ENCODE results near the gene PLXNB3. TPM values are rescaled to one million over a fixed set of nuclear protein-coding genes. Genes with fewer than 3 reads are reported as not detected.

The PLXNB3 gene
- 10 to 100 TPM; 40.8 to 52.2 TPM for total RNA-seq

GRCh38 chrX:153763989-153764755 lies at the start of gene PLXNB3:
Gene PLXNB3, plus strand, starts transcription at chrX:153764249. Its CDS starts 1,287 bp downstream, at chrX:153765536.
- TF ChIP-seq, protein P1, sequence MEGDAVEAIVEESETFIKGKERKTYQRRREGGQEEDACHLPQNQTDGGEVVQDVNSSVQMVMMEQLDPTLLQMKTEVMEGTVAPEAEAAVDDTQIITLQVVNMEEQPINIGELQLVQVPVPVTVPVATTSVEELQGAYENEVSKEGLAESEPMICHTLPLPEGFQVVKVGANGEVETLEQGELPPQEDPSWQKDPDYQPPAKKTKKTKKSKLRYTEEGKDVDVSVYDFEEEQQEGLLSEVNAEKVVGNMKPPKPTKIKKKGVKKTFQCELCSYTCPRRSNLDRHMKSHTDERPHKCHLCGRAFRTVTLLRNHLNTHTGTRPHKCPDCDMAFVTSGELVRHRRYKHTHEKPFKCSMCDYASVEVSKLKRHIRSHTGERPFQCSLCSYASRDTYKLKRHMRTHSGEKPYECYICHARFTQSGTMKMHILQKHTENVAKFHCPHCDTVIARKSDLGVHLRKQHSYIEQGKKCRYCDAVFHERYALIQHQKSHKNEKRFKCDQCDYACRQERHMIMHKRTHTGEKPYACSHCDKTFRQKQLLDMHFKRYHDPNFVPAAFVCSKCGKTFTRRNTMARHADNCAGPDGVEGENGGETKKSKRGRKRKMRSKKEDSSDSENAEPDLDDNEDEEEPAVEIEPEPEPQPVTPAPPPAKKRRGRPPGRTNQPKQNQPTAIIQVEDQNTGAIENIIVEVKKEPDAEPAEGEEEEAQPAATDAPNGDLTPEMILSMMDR (IDR thresholded peaks at IDR 0.05): peak; percentile 75
- peak; percentile 28 for ATAC-seq (ENCODE audit: insufficient number of reproducible peaks, low FRiP score, low read depth)
- Histone ChIP-seq H3K27me3 (replicated peaks; ENCODE audit: insufficient read depth) (no peaks in the 10 kb centered on the region), H3K27ac (peak within 1 kb of the TSS in 1 of 2 donors; percentile 74), H3K9me3 (no peaks in the 10 kb centered on the region), H3K4me1 (ENCODE audit: control insufficient read depth in 1 of 2, low read depth in 2 of 2) (peaks cover 0 to 8% of the 10 kb centered on the region in 2 donors), H3K4me3 (peak within 1 kb of the TSS; percentile 68), H3K36me3 (no peaks in the 10 kb centered on the region)
- DNase-seq (ENCODE audit: low spot score): peak; percentile 33

DNA sequence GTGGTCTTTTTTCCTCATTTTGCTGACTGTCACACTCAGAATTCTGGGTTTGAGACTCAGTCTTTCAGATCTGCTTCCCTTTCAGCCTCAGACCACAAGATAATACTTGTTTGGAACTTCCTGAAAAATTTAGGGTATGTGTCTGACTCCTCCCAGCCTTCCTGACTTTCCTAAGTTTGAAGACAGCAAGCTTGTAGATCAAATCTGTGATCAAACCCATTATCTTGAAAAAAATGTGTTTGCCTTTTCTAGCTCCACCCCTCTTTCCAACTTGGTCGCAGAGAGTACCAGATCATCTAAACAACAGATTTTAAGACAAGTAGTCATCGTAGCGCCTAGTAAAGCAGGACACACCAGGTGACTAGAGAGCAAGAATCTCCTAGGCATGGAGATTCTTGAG lies 49.8 kb upstream of the PLXNB3 start:
- H3K27ac ChIP-seq: no peak overlapping the region
- no peak for DNase-seq (ENCODE audit: low spot score)
- no peaks in the 10 kb centered on the region for H3K27me3 ChIP-seq (replicated peaks; ENCODE audit: insufficient read depth)
- peaks cover 18% of the 10 kb centered on the region for H3K36me3 ChIP-seq
- no peak for ATAC-seq (ENCODE audit: insufficient number of reproducible peaks, low FRiP score, low read depth)
- H3K4me1 ChIP-seq (ENCODE audit: control insufficient read depth in 1 of 2, low read depth in 2 of 2): no peaks in the 10 kb centered on the region
- no peak overlapping the region for H3K4me3 ChIP-seq
- TF ChIP-seq, protein P1 (IDR thresholded peaks at IDR 0.05): no peak
- H3K9me3 ChIP-seq: no peaks in the 10 kb centered on the region

GRCh38 chrX:153717445-153717844 lies 46.6 kb upstream of the PLXNB3 start:
- Histone ChIP-seq H3K4me1 (ENCODE audit: control insufficient read depth in 1 of 2, low read depth in 2 of 2) (peaks cover 1 to 4% of the 10 kb centered on the region in 2 donors), H3K9me3 (no peaks in the 10 kb centered on the region), H3K4me3 (no peak overlapping the region), H3K27ac (no peak overlapping the region), H3K27me3 (replicated peaks; ENCODE audit: insufficient read depth) (no peaks in the 10 kb centered on the region), H3K36me3 (peaks cover 23% of the 10 kb centered on the region)
- ATAC-seq (ENCODE audit: insufficient number of reproducible peaks, low FRiP score, low read depth) (no peak), DNase-seq (ENCODE audit: low spot score) (no peak)
- TF ChIP-seq, protein P1 (IDR thresholded peaks at IDR 0.05): no peak

DNA sequence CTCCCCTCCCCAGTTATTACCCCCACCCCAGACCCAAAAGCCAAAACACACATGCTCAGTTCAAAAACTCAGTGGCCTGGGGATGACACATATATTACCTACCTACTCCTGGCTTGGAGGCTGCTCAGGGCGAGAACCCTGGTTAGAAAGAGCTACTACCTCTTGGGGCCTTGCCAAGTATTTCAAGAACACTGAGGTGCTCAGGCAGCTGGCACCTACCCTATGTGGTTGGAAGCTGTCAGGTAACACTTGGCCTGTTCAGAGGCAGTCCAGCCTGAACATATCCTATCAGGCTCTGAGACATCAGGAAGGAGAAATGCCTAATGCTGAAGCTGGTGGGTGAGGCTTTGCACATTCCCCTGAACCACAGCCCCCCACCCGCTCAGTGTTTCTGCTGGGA lies 44.8 kb upstream of the PLXNB3 start:
- Histone ChIP-seq H3K4me3 (no peak overlapping the region), H3K36me3 (peaks cover 23% of the 10 kb centered on the region), H3K9me3 (no peaks in the 10 kb centered on the region), H3K4me1 (ENCODE audit: control insufficient read depth in 1 of 2, low read depth in 2 of 2) (peaks cover 4 to 13% of the 10 kb centered on the region in 2 donors), H3K27ac (no peak overlapping the region), H3K27me3 (replicated peaks; ENCODE audit: insufficient read depth) (no peaks in the 10 kb centered on the region)
- TF ChIP-seq, protein P1 (IDR thresholded peaks at IDR 0.05): no peak
- ATAC-seq (ENCODE audit: insufficient number of reproducible peaks, low FRiP score, low read depth): no peak
- DNase-seq (ENCODE audit: low spot score): no peak

GRCh38 chrX:153719701-153720100 lies 44.3 kb upstream of the PLXNB3 start:
- TF ChIP-seq, protein P1 (IDR thresholded peaks at IDR 0.05): no peak
- no peaks in the 10 kb centered on the region for H3K27me3 ChIP-seq (replicated peaks; ENCODE audit: insufficient read depth)
- H3K36me3 ChIP-seq: peaks cover 19% of the 10 kb centered on the region
- ATAC-seq (ENCODE audit: insufficient number of reproducible peaks, low FRiP score, low read depth): no peak
- peaks cover 4 to 13% of the 10 kb centered on the region in 2 donors for H3K4me1 ChIP-seq (ENCODE audit: control insufficient read depth in 1 of 2, low read depth in 2 of 2)
- no peak for DNase-seq (ENCODE audit: low spot score)
- no peaks in the 10 kb centered on the region for H3K9me3 ChIP-seq
- H3K27ac ChIP-seq: no peak overlapping the region
- no peak overlapping the region for H3K4me3 ChIP-seq
